ENCODE measurements around the gene SIPA1L3. TPM values are rescaled to one million over a fixed set of nuclear protein-coding genes. Genes with fewer than 3 reads are reported as not detected.
A peak's percentile ranks its signal among the peaks of the same experiment; 100 is the strongest.

Gene SIPA1L3
- total RNA-seq, 1 donor from 2014 or later = 8.8 TPM

DNA sequence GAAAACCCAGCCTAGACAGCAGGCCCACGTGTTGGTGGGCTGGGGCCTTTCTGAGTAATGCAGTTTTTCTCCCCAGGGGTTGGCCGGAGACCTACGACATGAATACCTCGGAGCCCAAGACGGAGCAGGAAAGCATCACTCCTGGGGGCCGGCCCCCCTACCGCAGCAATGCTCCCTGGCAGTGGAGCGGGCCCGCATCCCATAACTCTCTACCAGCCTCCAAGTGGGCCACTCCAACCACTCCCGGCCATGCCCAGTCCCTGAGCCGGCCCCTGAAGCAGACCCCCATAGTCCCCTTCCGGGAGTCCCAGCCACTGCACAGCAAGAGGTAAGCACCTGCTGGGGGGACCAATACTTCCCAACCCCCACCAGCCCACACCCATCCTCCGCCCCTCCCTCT, 234.1 kb downstream of the SIPA1L3 start:
- no peaks in the 10 kb centered on the region for H3K9me3 ChIP-seq (replicated peaks)
- no peaks in the 10 kb centered on the region for H3K27me3 ChIP-seq (ENCODE audit: low read depth)
- H3K36me3 ChIP-seq = no peaks in the 10 kb centered on the region
- no peak overlapping the region for H3K4me3 ChIP-seq
- intact Hi-C loops (cut with micrococcal nuclease) = no loop called here
- TF ChIP-seq, protein P1, sequence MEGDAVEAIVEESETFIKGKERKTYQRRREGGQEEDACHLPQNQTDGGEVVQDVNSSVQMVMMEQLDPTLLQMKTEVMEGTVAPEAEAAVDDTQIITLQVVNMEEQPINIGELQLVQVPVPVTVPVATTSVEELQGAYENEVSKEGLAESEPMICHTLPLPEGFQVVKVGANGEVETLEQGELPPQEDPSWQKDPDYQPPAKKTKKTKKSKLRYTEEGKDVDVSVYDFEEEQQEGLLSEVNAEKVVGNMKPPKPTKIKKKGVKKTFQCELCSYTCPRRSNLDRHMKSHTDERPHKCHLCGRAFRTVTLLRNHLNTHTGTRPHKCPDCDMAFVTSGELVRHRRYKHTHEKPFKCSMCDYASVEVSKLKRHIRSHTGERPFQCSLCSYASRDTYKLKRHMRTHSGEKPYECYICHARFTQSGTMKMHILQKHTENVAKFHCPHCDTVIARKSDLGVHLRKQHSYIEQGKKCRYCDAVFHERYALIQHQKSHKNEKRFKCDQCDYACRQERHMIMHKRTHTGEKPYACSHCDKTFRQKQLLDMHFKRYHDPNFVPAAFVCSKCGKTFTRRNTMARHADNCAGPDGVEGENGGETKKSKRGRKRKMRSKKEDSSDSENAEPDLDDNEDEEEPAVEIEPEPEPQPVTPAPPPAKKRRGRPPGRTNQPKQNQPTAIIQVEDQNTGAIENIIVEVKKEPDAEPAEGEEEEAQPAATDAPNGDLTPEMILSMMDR (IDR thresholded peaks at IDR 0.05; ENCODE audit: borderline replicate concordance) = no peak
- no peak for DNase-seq
- H3K27ac ChIP-seq (replicated peaks) = no peak overlapping the region
- no peaks in the 10 kb centered on the region for H3K4me1 ChIP-seq

DNA sequence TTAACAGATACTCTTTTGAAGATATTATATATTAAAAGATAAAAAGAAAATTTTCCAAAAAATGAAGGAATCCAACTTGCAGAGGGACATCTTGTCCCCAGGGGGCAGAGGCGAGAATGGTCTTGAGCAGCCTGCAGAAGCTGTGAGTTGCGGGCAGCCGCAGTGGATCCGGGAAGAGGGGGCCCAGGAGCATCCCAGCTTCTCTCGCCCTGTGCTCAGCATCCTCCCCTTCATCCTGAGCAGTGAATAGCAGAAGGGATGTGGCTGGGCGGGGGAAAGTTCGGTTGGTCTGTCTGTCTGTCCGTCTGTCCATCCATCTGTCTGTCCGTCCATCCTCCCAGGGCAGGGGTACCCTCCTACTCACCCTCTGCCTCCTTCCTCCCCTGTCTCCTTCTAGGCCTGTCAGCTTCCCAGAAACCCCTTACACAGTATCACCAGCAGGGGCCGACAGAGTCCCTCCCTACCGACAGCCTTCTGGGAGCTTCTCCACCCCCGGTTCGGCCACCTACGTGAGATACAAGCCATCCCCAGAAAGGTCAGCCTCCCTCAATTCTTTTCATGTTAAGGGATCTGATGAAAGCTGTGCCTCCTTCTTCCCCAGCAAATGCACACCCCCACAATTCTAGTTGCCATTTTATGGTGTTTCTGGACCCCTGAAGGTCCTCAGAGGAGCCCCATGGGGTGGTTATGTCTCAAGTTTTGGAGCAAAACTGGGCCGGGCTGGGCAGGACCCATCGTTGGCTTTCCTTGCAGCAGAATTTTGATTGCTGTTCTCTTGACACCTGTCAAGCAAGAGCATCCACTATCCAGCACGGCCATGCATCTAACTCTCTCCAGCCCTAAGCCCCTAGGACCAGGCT, 235.4 kb downstream of the SIPA1L3 start:
- no peaks in the 10 kb centered on the region for H3K27me3 ChIP-seq (ENCODE audit: low read depth)
- peak; percentile 64 for DNase-seq
- no peaks in the 10 kb centered on the region for H3K36me3 ChIP-seq
- intact Hi-C loops (cut with micrococcal nuclease) = no loop called here
- no peak overlapping the region for H3K27ac ChIP-seq (replicated peaks)
- no peaks in the 10 kb centered on the region for H3K4me1 ChIP-seq
- TF ChIP-seq, protein P1 (IDR thresholded peaks at IDR 0.05; ENCODE audit: borderline replicate concordance) = peak; percentile 81
- H3K4me3 ChIP-seq = no peak overlapping the region
- no peaks in the 10 kb centered on the region for H3K9me3 ChIP-seq (replicated peaks)

DNA sequence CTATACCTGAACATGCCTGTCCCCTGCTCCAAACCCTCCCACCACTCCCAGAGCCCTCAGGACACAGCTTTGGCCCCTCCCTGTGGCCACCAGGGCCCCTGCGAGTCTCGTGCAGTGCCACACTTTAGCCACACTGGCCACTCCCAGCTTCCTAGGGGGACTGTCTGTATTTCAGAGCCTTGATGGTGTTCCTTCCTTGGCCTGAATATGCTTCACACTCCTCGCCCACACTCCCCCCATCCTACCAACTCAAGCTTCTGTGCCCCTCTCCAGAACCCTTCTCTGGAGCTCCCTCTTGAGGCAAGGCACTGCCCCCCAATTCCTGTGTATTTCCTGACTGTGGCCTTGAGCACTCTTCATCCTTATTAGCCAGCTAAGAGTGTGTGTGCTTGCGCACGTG, 236.8 kb downstream of the SIPA1L3 start:
- Histone ChIP-seq H3K9me3 (replicated peaks) (no peaks in the 10 kb centered on the region), H3K36me3 (no peaks in the 10 kb centered on the region), H3K27ac (replicated peaks) (no peak overlapping the region), H3K4me1 (peaks cover 4% of the 10 kb centered on the region), H3K27me3 (ENCODE audit: low read depth) (no peaks in the 10 kb centered on the region), H3K4me3 (no peak overlapping the region)
- intact Hi-C loops (cut with micrococcal nuclease) = no loop called here
- TF ChIP-seq, protein P1 (IDR thresholded peaks at IDR 0.05; ENCODE audit: borderline replicate concordance) = no peak
- DNase-seq = no peak

DNA sequence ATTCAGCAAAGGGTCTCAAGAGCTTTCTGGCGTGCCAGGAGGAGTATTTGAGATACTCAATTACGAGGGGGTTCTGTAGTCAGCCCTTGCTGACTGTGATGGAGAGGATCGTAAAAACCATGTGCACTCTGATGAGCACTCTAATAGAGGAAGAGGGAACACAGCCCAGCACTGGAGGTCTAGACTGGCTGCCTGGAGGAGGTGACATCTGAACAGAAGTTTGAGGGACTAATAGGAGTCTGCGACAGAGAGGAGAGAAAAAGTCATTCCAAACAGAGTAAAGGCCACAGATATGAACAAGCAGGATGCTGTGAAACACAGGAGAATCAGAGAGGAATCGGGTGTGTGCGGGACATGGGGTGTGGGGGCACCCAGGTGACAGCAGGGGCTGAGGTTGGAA, 237.7 kb downstream of the SIPA1L3 start:
- peaks cover 4% of the 10 kb centered on the region for H3K4me1 ChIP-seq
- no peaks in the 10 kb centered on the region for H3K36me3 ChIP-seq
- intact Hi-C loops (cut with micrococcal nuclease) = no loop called here
- TF ChIP-seq, protein P1 (IDR thresholded peaks at IDR 0.05; ENCODE audit: borderline replicate concordance) = no peak
- no peaks in the 10 kb centered on the region for H3K27me3 ChIP-seq (ENCODE audit: low read depth)
- H3K9me3 ChIP-seq (replicated peaks) = no peaks in the 10 kb centered on the region
- H3K4me3 ChIP-seq = no peak overlapping the region
- no peak overlapping the region for H3K27ac ChIP-seq (replicated peaks)
- DNase-seq = no peak

DNA sequence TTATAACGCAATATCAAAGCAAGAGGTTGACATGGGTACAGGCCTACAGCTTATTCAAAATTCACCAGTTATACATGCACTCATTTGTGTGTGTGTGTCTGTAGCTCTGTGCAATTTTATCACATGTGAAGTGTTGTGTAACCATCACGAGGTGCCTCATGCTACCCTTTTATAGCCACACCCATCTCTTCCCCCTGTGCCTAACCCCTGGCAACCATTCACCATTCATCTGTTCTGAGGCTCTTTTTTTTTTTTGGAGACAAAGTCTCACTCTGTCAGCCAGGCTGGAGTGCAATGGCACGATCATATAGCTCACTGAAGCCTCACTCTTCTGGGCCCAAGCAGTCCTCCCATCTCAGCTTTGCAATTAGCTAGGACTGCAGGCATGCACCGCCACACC, 238.6 kb downstream of the SIPA1L3 start:
- Histone ChIP-seq H3K4me1 (peaks cover 4% of the 10 kb centered on the region), H3K9me3 (replicated peaks) (no peaks in the 10 kb centered on the region), H3K36me3 (no peaks in the 10 kb centered on the region), H3K27ac (replicated peaks) (no peak overlapping the region), H3K4me3 (no peak overlapping the region), H3K27me3 (ENCODE audit: low read depth) (no peaks in the 10 kb centered on the region)
- intact Hi-C loops (cut with micrococcal nuclease) = no loop called here
- TF ChIP-seq, protein P1 (IDR thresholded peaks at IDR 0.05; ENCODE audit: borderline replicate concordance) = no peak
- DNase-seq = no peak
